Tibial nerve (tissue), 3 donors: ENCODE measurements around the gene UPF1.

Experiments
- CTCF ChIP-seq, 5 experiments: fragments of 200-600 bp in 3 of 5; fragments of 450-650 bp in 2 of 5; sonication (generic) in 3 of 5; IDR thresholded peaks; one replicate each; pipeline ENCODE4 v1.5.1; 2016 to 2019; ENCODE audit warnings: antibody characterized with exemption in 5 of 5, mild to moderate bottlenecking in 3 of 5, moderate library complexity in 2 of 5
- POLR2A ChIP-seq, 2 donors: fragments of 450-650 bp; IDR thresholded peaks; one replicate each; pipeline ENCODE4 v1.6.1; 2017; ENCODE audit warnings: antibody characterized with exemption in 2 of 2, mild to moderate bottlenecking in 2 of 2, moderate library complexity in 2 of 2

GRCh38 chr19:18856385-18857126 is 24.8 kb downstream of the UPF1 start:
- no peak for TF ChIP-seq CTCF (IDR thresholded peaks at IDR 0.05)
- no peak for TF ChIP-seq POLR2A (IDR thresholded peaks at IDR 0.05)
